K562 (cell line): Measurements from ENCODE around the gene BCAS3. TPM values are rescaled to one million over a fixed set of nuclear protein-coding genes. Genes with fewer than 3 reads are reported as not detected.
A peak's percentile ranks its signal among the peaks of the same experiment; 100 is the strongest.

Experiments
- ATAC-seq: fragments of 200-7000 bp; cut with Tn5 transposase; 3 replicates; pipeline ENCODE4 v1.9.1; 2020; ENCODE audit warnings: moderate library complexity
- BruUV-seq: library from RNA; stranded (reverse); fragments of 400-500 nt; replicated peaks from 2 replicates; lab custom pipeline; 2021; lab: Mats Ljungman, UMichigan
- CTCF ChIA-PET: fragments of 300-600 bp; formaldehyde crosslinking; extraction: SDS; loops from one replicate; lab custom pipeline; 2021; ENCODE audit warnings: low intra/inter-chr PET ratio; lab: Yijun Ruan, JAX
- POLR2A ChIA-PET: fragments of 300-600, 350-650 bp; sonication (Branson Sonifier 250); formaldehyde crosslinking; extraction: SDS; loops from one replicate; lab custom pipeline; 2021; ENCODE audit warnings: antibody characterized with exemption, inconsistent platforms; lab: Yijun Ruan, JAX
- DNase-seq, 4 experiments: peaks; one replicate each; pipeline versions ENCODE4 v3.0.0 to v3.0.0-alpha.2; 2011 to 2018; ENCODE audit warnings: low spot score in 3 of 4, mixed read lengths in 3 of 4; ENCODE audit errors: extremely low read depth in 1 of 4
- FAIRE-seq: peaks from 2 replicates; lab custom pipeline; 2011; peaks lifted over from hg19 to GRCh38; lab: Jason Lieb, UNC
- H2AFZ ChIP-seq: 2 replicates; pipeline ENCODE4 v1.6.0; 2011; ENCODE audit warnings: low read depth, low read length, control low read depth, inconsistent platforms
- H3K27ac ChIP-seq: fragments of 200-600 bp; 3 replicates; pipeline ENCODE4 v1.8.0; 2011; ENCODE audit warnings: low read depth, mild to moderate bottlenecking, control low read depth, inconsistent platforms, low read length, moderate library complexity, mixed read lengths; ENCODE audit errors: extremely low read depth
- H3K27me3 ChIP-seq, 2 experiments: fragments of 300-600 bp in 1 of 2; 2 replicates in 1 of 2; 3 replicates in 1 of 2; pipeline versions ENCODE4 v1.6.0 to v1.8.0; 2011; ENCODE audit warnings: inconsistent platforms in 2 of 2, low read length in 2 of 2, mild to moderate bottlenecking in 1 of 2, mixed read lengths in 1 of 2, moderate library complexity in 1 of 2; ENCODE audit not compliant: control insufficient read depth in 2 of 2, insufficient read depth in 2 of 2
- H3K36me3 ChIP-seq: fragments of 300-600 bp; 3 replicates; pipeline ENCODE4 v1.8.0; 2011; ENCODE audit warnings: mild to moderate bottlenecking, low read length, inconsistent platforms; ENCODE audit not compliant: control insufficient read depth, insufficient read depth
- H3K4me1 ChIP-seq, 2 experiments: fragments of 200-600 bp in 1 of 2; replicated peaks in 1 of 2; 2 replicates in 1 of 2; 3 replicates in 1 of 2; pipeline versions ENCODE4 v1.5.1 to v1.8.0; 2011; ENCODE audit warnings: inconsistent platforms in 2 of 2, low read length in 2 of 2, mild to moderate bottlenecking in 1 of 2, mixed read lengths in 1 of 2, moderate library complexity in 1 of 2; ENCODE audit not compliant: control insufficient read depth in 2 of 2, insufficient read depth in 2 of 2
- H3K4me2 ChIP-seq: 2 replicates; pipeline ENCODE4 v1.6.1; 2011; ENCODE audit warnings: low read length, control low read depth, inconsistent platforms, mixed read lengths; ENCODE audit not compliant: insufficient read depth
- H3K4me3 ChIP-seq: fragments of 200-600 bp; sonication (generic), shearing (Covaris generic); 2 replicates; pipeline ENCODE4 v1.5.1; 2016; ENCODE audit warnings: control low read depth, inconsistent platforms
- H3K79me2 ChIP-seq: fragments of 200-600 bp; 3 replicates; pipeline ENCODE4 v1.8.0; 2011; ENCODE audit warnings: low read length, inconsistent platforms; ENCODE audit not compliant: control insufficient read depth, insufficient read depth
- H3K9ac ChIP-seq, 2 experiments: 2 replicates each; pipeline versions ENCODE4 v1.6.0 to v1.6.1; 2011; ENCODE audit warnings: low read depth in 2 of 2, low read length in 2 of 2, control low read depth in 1 of 2, inconsistent platforms in 1 of 2, mild to moderate bottlenecking in 1 of 2, mixed read lengths in 1 of 2; ENCODE audit not compliant: insufficient read depth in 1 of 2
- H3K9me1 ChIP-seq: one replicate; pipeline ENCODE4 v1.6.0; 2011; ENCODE audit warnings: inconsistent platforms, mild to moderate bottlenecking, low read length, moderate library complexity; ENCODE audit not compliant: control insufficient read depth, insufficient read depth
- H3K9me3 ChIP-seq: replicated peaks from 2 replicates; pipeline ENCODE4 v1.5.1; 2011; ENCODE audit warnings: low read depth, low read length, inconsistent platforms; ENCODE audit not compliant: control insufficient read depth, insufficient read depth
- H4K20me1 ChIP-seq: replicated peaks from 2 replicates; pipeline ENCODE4 v1.6.1; 2011; ENCODE audit warnings: low read length, inconsistent platforms, mixed read lengths; ENCODE audit not compliant: control insufficient read depth, insufficient read depth
- SNRNP70 ChIP-seq: fragments of 200-400 bp; formaldehyde crosslinking; optimal IDR thresholded peaks from 2 replicates; pipeline ENCODE3; 2017; ENCODE audit warnings: low read depth, low read length
- WGBS: fragments of 100-300 bp; shearing (Covaris generic); methylation state at CpG from one replicate; pipeline ENCODE4 v1.1.6; 2016; ENCODE audit warnings: low coverage, mixed read lengths; ENCODE audit not compliant: insufficient coverage; ENCODE audit errors: missing lambda C conversion rate; 5-methylcytosine and 5-hydroxymethylcytosine counted together
- in situ Hi-C: fragments of 300-500 bp; cut with MboI; formaldehyde crosslinking; loops from 4 replicates; pipeline ENCODE4 v1.15.0; 2018; ENCODE audit warnings: inconsistent platforms, mixed read lengths
- intact Hi-C: fragments of 100-400 bp; cut with micrococcal nuclease; formaldehyde crosslinking; loops from 2 replicates; pipeline ENCODE4 v1.14.2; 2022
- polyA plus RNA-seq, 8 experiments: library from polyadenylated mRNA; depleted of rRNA in 4 of 8; stranded (reverse) in 5 of 8; unstranded in 3 of 8; fragments of >200 nt; fragmentation: Nextera tagmentation in 2 of 8; fragmentation: Illumina TruSeq in 1 of 8; extraction: Ambion mirVana in 2 of 8; extraction: Trizol in 1 of 8; gene quantifications; 2 replicates each; pipeline versions ENCODE4 v1.2.1 to v1.2.3, GENCODE V29; 2011 to 2014; ENCODE audit warnings: inconsistent platforms in 1 of 8, missing spikeins in 1 of 8
- total RNA-seq, 7 experiments: library from RNA; depleted of rRNA in 6 of 7; stranded (reverse); fragments of >200 nt in 6 of 7; fragmentation: Illumina TruSeq in 2 of 7; extraction: Trizol in 2 of 7; gene quantifications; 2 replicates each; pipeline versions ENCODE4 v1.2.1 to v1.2.3, GENCODE V29; 2011 to 2021; ENCODE audit warnings: low replicate concordance in 1 of 7
- TF ChIP-seq, protein P1 (sequence below), 3 experiments: fragments of 200-800 bp in 1 of 3; fragments of 250-450 bp in 1 of 3; fragments of 450-650 bp in 1 of 3; sonication (Bioruptor Pico) in 1 of 3; sonication (Bioruptor generic) in 1 of 3; formaldehyde crosslinking in 1 of 3; IDR thresholded peaks; 2 replicates each; pipeline versions ENCODE4 v1.6.1 to v1.8.0; 2016 to 2022; ENCODE audit warnings: mild to moderate bottlenecking in 2 of 3, missing genetic modification characterization in 2 of 3, missing compliant biosample characterization in 1 of 3, moderate library complexity in 1 of 3

Gene BCAS3
- total and polyA plus RNA-seq, 9 of the 15 experiments (the other 6 are each of a cell fraction or from before 2014, with no cell fraction given): 1.9 to 5.5 (median 3.5) TPM

DNA sequence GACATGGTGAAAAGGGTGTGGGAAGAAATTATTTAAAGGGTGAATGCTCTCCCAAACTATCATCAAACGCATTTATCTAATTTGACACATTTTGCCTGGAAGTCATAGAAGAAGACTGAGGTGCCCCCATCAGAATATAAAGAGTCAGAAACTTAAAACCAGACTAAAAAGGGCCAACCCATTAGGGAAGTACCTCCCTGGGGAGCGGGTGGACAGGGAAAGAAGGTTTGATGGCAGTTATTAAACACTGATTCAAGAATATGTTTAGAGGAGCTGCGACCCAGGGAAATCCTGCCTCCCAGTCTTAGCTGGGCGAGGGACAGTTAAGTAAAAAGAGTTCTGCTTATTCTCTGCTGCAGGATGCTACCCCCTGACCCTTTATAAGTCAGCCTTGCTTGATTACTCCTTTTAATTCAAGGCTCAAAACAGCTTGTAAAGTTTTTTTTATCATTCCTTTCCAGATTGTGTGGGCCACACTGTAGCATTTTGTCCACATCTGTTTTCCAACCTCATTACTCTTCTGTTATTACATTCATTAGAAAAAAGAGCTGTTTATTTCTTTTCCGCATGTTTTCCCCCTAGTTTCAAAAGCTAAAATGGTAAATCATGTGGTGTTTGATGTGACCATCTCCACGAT, 583.5 kb downstream of the BCAS3 start:
- in situ Hi-C loops (no loop called here), intact Hi-C loops (no loop called here)
- Histone ChIP-seq H3K9ac (no peak overlapping the region), H3K9me1 (no peaks in the 10 kb centered on the region), H4K20me1 (no peaks in the 10 kb centered on the region), H3K4me1 (no peaks in the 10 kb centered on the region), H3K27me3 (peaks cover 5 to 8% of the 10 kb centered on the region in 2 experiments; a peak in 4 of 5 replicates), H3K27ac (no peak overlapping the region), H3K4me2 (no peak overlapping the region), H3K79me2 (no peaks in the 10 kb centered on the region), H3K9me3 (no peaks in the 10 kb centered on the region), H3K36me3 (no peaks in the 10 kb centered on the region), H3K4me3 (no peak overlapping the region), H2AFZ (no peak overlapping the region)
- ChIA-PET CTCF (no interaction called here), POLR2A (interaction anchor here (0.8 kb wide), 1 partner anchor 137 kb away, joined by 3 read pairs; no protein-coding TSS in a partner anchor)
- no peak for DNase-seq
- no peak for ATAC-seq
- no TSS peak for BruUV-seq
- TF ChIP-seq, protein P1, sequence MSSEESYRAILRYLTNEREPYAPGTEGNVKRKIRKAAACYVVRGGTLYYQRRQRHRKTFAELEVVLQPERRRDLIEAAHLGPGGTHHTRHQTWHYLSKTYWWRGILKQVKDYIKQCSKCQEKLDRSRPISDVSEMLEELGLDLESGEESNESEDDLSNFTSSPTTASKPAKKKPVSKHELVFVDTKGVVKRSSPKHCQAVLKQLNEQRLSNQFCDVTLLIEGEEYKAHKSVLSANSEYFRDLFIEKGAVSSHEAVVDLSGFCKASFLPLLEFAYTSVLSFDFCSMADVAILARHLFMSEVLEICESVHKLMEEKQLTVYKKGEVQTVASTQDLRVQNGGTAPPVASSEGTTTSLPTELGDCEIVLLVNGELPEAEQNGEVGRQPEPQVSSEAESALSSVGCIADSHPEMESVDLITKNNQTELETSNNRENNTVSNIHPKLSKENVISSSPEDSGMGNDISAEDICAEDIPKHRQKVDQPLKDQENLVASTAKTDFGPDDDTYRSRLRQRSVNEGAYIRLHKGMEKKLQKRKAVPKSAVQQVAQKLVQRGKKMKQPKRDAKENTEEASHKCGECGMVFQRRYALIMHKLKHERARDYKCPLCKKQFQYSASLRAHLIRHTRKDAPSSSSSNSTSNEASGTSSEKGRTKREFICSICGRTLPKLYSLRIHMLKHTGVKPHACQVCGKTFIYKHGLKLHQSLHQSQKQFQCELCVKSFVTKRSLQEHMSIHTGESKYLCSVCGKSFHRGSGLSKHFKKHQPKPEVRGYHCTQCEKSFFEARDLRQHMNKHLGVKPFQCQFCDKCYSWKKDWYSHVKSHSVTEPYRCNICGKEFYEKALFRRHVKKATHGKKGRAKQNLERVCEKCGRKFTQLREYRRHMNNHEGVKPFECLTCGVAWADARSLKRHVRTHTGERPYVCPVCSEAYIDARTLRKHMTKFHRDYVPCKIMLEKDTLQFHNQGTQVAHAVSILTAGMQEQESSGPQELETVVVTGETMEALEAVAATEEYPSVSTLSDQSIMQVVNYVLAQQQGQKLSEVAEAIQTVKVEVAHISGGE (CRISPR knock-in tag; IDR thresholded peaks at IDR 0.05): peak in 1 of 3 experiments; percentile 13; a peak in 1 of 6 replicates
- TF ChIP-seq SNRNP70: no peak
- under 1% methylated on average over 6 of the region's 6 CpGs for WGBS
- FAIRE-seq: no peak
